Stimulated activated CD4-positive, alpha-beta T cell treated with anti-CD3 and anti-CD28 coated beads, Interleukin-4, amount 100 ng/mL, for 1 hour (primary cell): ENCODE measurements around the gene EMC6.

Source experiments
- DNase-seq: peaks from one replicate; pipeline ENCODE4 v3.0.0-alpha.2; 2020

The EMC6 gene

DNA sequence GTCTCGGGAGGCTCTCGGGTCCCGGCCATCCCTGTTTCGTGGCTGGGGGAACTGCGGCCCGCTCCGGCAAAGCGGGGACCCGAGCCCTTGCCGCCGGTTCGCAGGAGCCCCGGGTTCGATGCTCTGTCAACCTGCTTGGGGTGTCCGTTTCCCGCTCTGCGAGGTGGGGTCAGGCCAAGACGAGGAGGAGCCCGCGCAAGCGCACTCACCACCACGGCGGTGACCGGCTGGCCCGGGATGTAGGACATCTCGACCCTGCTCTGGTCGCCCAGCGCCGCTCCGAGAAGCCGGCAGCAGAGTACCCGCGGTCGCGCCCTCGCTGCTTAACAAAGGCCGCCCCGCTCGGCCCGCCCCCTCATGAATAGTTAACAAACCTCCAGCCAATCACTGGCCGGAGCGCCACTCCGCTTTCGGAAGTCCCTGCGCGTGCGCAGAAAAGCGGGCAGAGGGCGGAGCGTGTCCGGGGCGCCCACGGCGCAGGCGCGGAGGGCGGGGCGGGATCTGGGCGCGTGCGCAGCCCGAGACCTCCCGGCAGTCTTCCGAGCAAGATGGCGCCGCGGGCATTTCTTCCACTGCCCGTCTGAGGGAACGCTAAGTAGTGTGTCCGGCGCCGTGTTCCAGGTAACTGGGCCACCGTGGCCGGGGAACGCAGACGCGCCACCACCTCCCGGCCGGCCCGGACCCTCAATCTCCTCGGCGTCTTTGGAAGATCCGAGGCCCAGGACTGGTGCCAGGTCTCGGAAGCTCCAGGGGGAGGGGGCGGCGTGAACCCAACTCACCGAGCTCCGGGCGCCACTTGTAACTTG is at the start of gene EMC6, which contains the start of gene TAX1BP3:
EMC6 (plus strand) TSS at position 534 of the 806 bp plus-strand sequence. CDS start 335 bp downstream, outside the sequence.
TAX1BP3 (minus strand) TSS at position 300 of the 806 bp plus-strand sequence; CDS start at position 248, 52 bp downstream.
- peak; percentile 98 for DNase-seq

GRCh38 chr17:3621146-3621720 is 47.4 kb upstream of the EMC6 start:
- DNase-seq = no peak

GRCh38 chr17:3622977-3623594 is 45.5 kb upstream of the EMC6 start:
- DNase-seq = no peak

GRCh38 chr17:3626831-3627768 is 41.5 kb upstream of the EMC6 start:
- DNase-seq = no peak

- DNase-seq = no peak
These were observed 40.8 kb upstream of the EMC6 start for GRCh38 chr17:3627769-3628167.

DNA sequence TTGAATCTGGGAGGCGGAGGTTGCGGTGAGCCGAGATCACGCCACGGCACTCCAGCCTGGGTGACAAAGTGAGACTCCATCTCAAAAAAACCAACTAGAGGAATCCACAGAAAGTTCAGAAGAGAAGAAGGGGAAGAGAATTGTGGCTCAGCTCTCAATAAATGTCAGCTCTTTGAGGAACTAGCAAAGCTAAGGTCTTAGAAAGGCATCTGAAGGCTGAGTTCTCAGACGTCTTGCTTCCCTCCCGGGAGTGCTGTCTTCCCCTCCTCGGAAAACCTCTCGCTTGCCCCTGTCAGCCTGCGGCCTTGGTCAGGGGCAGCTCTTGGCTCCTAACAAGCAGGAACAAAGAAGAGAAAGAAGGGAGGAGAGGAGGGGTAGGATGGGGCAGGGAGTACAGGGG is 37.8 kb upstream of the EMC6 start:
- no peak for DNase-seq

DNA sequence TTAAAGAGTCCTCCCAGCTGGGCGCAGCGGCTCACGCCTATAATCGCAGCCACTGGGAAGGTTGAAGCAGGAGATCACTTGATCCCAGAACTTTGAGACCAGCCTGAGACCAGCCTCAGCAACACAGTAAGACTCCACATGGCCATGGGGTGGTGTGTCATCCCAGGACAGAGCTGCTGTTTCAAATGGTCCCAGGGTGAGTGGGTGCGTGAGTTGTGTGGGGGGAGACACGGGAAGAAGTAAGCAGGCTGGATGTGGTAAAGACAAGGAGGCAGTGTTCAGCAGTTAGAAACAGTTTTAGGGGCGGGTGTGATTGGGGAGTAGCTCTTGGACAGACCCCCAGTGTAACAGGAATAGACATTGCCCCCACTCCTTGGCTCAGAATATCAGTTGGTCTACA is 36.3 kb upstream of the EMC6 start:
- DNase-seq = no peak

DNA sequence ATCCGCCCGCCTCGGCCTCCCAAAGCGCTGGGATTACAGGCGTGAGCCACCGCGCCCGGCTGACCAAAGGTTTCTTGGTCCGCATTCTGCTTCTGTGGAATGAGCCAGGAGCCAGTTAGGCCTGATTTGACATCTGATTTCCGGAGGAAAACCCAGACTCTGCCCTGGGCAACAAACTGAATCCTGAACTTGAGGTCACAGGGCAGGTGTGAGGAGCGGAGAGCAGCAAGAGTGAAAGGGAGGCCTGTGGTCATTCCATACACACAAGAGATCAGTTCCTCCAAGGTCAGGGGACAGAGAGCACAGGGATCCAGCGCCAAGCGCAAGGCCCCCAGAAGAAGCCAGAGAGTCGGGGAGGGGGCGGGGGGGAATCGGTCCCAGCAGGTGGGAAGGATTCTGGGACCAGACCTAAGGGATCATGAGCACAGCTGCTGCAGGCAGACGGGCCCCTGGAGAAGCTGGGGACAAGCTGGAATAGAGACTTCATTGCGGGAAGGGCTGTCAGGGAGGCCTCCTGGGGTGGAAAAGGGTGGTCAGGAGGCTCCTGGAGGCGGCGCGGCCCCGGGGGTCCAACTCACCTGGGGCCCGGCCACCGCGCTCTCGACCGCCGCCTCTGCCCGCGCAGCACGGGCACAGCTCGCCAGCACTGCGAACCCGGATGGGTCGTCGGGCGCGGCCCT is 33.0 kb upstream of the EMC6 start:
- no peak for DNase-seq

DNA sequence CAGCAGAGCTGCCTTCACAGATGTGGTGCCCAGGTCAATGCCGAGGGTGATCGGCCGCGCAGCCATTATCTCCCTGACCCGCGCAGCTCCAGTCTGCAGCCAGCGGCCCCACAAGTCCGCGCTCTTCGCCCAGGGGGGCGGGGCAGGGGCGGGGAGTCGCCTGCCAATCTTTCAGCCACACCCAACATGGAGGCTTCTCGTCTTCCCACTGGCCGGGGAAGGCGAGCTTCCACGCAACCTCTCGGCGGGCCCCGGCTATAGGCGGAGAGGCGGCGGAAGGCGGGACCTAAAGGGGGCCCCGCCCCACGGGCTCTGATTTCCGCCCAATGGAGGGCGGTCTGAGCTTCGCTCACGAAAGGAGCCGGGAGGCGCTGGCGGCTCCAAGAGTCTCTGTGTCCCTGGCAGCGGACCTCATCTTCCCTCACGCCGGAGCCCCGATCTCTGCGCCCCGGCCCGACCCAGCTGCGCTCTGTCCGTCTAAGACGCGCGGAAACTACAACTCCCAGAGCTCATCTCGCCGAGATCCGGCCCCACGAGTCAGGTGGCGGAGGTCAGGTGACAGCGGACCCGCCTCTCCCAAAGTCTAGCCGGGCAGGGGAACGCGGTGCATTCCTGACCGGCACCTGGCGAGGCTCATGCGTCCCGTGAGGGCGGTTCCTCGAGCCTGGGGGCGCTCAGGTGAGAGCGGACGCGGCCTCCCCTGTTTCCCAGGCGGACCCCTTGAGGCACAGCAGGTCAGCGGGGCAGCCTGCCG is 32.3 kb upstream of the EMC6 start, which contains the start of the genes CTNS and SHPK:
CTNS (plus strand) TSS at position 607 of the 754 bp plus-strand sequence. CDS start 3,447 bp downstream, outside the sequence.
SHPK (minus strand) TSS at position 97 of the 754 bp plus-strand sequence; CDS start at position 66, 31 bp downstream.
- peak; percentile 93 for DNase-seq

- peak; percentile 13 for DNase-seq
These were observed 31.7 kb upstream of the EMC6 start for GRCh38 chr17:3636908-3637373.

GRCh38 chr17:3639981-3640596 is 28.5 kb upstream of the EMC6 start:
- no peak for DNase-seq

DNA sequence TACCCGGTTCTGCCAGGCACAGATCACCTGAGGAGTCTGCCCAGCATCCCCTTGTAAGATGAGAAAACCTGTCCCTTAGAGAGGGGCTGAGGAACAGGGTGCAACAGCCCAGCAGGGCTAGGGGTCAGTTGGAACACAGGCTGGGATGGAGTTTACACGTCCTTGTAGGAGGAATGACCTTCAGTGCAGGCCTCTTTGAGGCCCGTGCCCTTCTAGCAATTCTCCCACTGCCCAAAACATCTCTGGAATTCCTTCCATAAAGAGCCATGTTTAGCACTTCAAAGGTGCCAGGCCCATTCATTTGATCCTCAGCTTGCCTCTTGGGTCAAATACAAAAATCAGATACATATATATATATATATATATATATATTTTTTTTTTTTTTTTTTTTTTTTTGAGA is 27.6 kb upstream of the EMC6 start:
- no peak for DNase-seq

DNA sequence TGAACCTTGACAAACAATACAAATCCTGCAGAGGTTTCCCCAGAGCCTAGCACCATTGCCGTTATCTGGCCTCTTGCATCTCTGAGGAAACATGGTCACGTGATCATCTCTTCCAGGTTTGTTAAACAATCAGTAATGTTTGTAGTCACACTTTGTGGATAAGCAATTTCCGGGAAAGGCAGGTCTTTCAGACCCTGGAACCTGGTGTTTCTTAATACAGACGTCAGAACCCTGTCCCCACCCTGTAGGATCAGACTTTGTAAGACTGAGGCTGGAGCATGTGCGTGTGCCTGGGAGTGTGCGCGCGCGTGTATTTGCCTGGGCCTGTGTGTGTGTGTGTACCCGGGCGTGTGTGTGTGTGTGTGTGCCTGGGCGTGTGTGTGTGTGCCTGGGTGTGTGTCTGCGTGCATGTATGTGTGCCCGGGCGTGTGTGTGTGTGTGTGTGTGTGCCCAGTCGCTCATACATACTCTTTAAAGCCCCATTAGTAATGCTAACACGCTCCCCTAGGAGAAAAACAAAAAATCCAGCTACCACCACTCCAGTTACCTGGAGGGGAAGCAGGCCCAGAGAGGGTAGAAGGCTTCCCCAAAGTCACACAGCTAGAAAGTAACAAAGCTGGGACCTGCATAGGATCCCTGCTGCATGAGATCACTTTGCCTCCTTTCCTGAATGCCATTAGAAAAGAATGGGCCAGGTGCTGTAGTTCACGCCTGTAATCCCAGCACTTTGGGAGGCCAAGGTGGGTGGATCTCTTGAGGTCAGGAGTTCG is 26.7 kb upstream of the EMC6 start:
- DNase-seq = no peak

GRCh38 chr17:3643889-3644349 is 24.7 kb upstream of the EMC6 start:
- no peak for DNase-seq

DNA sequence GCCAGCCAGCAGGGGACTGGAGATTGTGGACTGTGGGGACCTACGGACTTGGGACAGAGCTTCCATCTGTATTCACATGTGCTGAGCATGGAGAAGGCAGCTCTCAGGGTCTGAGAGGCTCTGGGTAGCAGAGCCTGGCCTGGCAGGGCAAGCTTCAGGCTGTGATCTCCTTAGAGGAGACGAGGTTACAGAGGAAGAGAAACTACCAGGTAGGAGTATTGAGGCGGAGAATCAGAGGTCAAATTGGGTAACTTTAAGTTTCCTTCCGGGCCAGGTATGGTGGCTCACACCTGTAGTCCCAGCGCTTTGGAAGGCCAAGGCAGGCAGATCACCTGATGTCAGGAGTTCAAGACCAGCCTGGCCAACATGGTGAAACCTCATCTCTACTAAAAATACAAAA is 23.3 kb upstream of the EMC6 start:
- no peak for DNase-seq

DNA sequence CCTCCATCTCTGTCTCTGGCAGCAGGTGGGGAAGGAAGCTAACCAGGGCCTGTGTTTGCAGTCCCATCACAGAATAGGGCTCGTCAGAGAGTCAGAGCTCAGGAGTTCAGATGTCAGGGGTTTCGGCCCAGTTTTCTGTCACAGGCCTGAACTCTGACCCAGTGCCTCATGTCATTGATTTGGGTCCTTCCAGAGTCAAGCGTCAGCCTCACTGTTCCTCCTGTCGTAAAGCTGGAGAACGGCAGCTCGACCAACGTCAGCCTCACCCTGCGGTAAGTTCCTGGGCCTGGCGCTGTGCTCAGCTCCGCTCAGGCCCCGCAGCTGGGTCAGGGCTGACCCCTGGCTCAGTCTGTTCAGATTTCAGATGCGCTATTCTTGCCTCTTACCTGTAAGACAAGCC is 21.4 kb upstream of the EMC6 start:
- no peak for DNase-seq

GRCh38 chr17:3647769-3648555 is 20.6 kb upstream of the EMC6 start:
- peak; percentile 48 for DNase-seq

GRCh38 chr17:3655766-3656165 is 12.8 kb upstream of the EMC6 start:
- no peak for DNase-seq

DNA sequence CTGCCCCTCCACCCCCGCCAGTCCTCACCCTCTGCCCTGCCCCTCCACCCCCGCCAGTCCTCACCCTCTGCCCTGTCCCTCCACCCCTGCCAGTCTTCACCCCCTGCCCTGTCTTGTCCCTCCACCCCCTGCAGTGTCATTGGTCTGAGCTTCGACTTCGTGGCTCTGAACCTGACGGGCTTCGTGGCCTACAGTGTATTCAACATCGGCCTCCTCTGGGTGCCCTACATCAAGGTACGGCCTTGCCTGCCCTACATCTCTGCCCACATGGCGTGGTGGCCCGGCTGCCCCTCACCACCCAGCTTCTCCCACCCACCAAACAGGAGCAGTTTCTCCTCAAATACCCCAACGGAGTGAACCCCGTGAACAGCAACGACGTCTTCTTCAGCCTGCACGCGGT is 12.3 kb upstream of the EMC6 start:
- DNase-seq = no peak
